Measurements from ENCODE around the gene CFHR4.

DNA sequence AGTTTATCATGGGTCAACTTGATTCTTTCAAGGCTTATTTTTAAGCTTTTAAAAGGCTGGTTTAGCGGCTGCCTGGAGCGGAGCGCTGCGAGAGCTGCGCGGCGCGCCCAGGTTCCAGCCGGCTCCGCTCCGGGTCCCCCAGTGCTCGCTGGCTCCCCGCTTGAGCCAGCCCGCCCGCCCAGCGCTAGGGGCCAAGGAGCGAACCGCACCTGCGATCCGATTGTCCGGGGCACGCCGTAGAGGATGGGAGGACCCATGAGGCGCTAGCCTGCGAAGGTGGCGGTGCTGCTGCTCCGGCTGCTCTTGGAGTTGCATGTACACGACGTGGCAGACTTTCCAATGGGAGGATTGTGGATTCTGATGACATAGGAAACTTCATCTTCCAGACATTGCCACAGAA is 9.9 kb upstream of the CFHR4 start:
- no peak for TF ChIP-seq CTCF (IDR thresholded peaks at IDR 0.05)
- no peak for TF ChIP-seq EP300 (IDR thresholded peaks at IDR 0.05)

All from gastroesophageal sphincter (tissue), 3 donors.